ENCODE data around the gene LTC4S.

LTC4S gene

DNA sequence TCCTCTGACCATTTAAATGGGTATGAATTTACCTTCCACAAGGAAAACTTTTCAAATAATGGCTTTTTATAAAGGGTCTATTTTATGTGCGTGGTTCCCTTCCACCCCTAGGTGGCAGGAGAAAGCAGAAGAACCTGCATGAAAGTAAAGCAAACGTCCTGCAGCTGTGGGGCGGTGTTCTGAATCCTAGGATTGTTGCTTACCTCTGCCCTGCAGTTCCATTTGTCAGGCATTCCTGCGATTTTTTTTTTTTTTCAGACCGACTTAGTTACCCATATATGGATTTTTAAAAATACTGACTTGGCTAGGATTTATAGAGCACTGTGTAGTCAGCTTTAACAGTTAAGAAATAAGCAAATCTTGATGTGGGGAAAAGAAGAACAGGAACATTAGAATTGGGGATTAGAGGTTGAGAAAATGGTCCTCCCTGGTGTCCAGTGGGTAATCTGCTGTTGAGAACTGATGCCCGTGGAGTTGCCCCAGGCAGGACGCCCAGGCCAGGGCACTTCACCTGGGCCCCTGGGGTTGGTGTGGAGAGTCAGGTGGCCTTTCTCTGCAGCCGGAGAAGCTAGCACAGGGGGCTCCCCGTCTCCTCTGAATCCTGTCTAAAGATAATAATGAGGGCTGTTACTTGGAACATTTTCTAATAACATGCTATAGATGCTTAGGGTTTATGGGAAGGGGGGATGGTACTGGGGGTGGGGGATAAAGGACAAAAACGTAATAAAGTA, 30.4 kb upstream of the LTC4S start:
- Histone ChIP-seq H3K27ac (no peak overlapping the region), H3K27me3 (ENCODE audit: insufficient read depth, low read depth, severe bottlenecking) (no peaks in the 10 kb centered on the region), H3K4me3 (ENCODE audit: low read depth, low read length) (no peak overlapping the region), H3K36me3 (peaks cover 13% of the 10 kb centered on the region; the same call in 1 of the 2 replicates), H3K9me3 (ENCODE audit: severe bottlenecking) (no peaks in the 10 kb centered on the region)
- TF ChIP-seq, protein P1, sequence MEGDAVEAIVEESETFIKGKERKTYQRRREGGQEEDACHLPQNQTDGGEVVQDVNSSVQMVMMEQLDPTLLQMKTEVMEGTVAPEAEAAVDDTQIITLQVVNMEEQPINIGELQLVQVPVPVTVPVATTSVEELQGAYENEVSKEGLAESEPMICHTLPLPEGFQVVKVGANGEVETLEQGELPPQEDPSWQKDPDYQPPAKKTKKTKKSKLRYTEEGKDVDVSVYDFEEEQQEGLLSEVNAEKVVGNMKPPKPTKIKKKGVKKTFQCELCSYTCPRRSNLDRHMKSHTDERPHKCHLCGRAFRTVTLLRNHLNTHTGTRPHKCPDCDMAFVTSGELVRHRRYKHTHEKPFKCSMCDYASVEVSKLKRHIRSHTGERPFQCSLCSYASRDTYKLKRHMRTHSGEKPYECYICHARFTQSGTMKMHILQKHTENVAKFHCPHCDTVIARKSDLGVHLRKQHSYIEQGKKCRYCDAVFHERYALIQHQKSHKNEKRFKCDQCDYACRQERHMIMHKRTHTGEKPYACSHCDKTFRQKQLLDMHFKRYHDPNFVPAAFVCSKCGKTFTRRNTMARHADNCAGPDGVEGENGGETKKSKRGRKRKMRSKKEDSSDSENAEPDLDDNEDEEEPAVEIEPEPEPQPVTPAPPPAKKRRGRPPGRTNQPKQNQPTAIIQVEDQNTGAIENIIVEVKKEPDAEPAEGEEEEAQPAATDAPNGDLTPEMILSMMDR (IDR thresholded peaks at IDR 0.05; ENCODE audit: low read depth, low read length) = peak; percentile 54
- peak; percentile 34 for DNase-seq

DNA sequence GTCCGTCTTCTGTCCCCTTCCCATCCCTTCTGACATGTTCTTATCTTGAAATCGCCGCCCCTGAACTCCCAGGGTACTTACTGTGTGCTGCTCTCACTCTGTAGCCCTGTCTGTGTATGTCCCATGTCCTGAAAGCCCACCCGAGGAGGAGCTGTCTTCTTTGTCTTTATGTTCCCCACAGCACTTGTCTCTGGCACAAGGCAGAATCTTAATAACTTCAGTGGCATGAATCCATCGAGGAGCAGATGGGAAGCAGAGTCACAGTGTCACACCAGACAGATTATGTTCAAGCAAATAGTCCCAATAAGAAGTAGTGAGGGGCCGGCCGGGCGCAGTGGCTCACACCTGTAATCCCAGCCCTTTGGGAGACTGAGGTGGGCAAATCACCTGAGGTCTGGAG, 29.7 kb upstream of the LTC4S start:
- Histone ChIP-seq H3K4me3 (ENCODE audit: low read depth, low read length) (no peak overlapping the region), H3K9me3 (ENCODE audit: severe bottlenecking) (no peaks in the 10 kb centered on the region), H3K27me3 (ENCODE audit: insufficient read depth, low read depth, severe bottlenecking) (no peaks in the 10 kb centered on the region), H3K27ac (no peak overlapping the region), H3K36me3 (peaks cover 13% of the 10 kb centered on the region; the same call in 1 of the 2 replicates)
- no peak for DNase-seq
- TF ChIP-seq, protein P1 (IDR thresholded peaks at IDR 0.05; ENCODE audit: low read depth, low read length) = no peak

DNA sequence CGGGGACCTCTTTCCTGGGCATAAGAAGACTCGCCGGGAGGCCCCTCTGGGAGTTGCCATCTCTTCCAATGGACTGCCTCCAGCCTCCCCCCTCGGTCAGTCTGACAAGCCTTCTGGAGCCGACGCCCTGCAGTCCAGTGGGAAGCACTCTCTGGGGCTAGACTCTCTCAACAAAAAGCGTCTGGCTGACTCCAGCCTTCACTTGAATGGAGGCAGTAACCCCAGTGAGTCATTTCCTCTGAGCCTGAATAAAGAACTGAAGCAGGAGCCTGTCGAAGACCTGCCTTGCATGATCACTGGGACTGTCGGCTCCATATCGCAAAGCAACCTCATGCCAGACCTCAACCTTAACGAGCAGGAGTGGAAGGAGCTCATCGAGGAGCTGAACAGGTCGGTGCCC, 28.4 kb upstream of the LTC4S start:
- no peak overlapping the region for H3K27ac ChIP-seq
- peaks cover 13% of the 10 kb centered on the region; the same call in 1 of the 2 replicates for H3K36me3 ChIP-seq
- no peaks in the 10 kb centered on the region for H3K27me3 ChIP-seq (ENCODE audit: insufficient read depth, low read depth, severe bottlenecking)
- H3K4me3 ChIP-seq (ENCODE audit: low read depth, low read length) = no peak overlapping the region
- TF ChIP-seq, protein P1 (IDR thresholded peaks at IDR 0.05; ENCODE audit: low read depth, low read length) = no peak
- DNase-seq = no peak
- no peaks in the 10 kb centered on the region for H3K9me3 ChIP-seq (ENCODE audit: severe bottlenecking)

DNA sequence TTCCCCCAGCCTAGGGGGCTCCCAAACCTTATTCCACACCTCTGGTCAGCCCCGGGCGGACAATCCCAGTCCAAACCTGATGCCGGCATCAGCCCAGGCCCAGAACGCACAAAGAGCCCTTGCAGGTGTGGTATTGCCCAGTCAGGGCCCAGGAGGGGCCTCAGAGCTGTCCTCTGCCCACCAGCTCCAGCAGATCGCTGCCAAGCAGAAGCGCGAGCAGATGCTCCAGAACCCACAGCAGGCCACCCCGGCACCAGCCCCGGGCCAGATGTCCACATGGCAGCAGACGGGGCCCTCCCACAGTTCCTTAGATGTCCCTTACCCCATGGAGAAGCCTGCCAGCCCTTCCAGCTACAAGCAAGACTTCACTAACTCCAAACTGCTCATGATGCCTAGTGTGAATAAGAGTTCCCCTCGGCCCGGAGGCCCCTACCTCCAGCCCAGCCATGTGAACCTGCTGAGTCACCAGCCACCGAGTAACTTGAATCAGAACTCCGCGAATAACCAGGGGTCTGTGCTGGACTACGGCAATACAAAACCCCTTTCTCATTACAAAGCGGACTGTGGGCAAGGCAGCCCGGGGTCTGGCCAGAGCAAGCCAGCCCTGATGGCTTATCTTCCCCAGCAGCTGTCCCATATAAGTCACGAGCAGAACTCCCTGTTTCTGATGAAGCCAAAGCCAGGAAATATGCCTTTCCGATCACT, 27.6 kb upstream of the LTC4S start:
- Histone ChIP-seq H3K27me3 (ENCODE audit: insufficient read depth, low read depth, severe bottlenecking) (no peaks in the 10 kb centered on the region), H3K9me3 (ENCODE audit: severe bottlenecking) (no peaks in the 10 kb centered on the region), H3K4me3 (ENCODE audit: low read depth, low read length) (no peak overlapping the region), H3K27ac (no peak overlapping the region), H3K36me3 (peaks cover 13% of the 10 kb centered on the region; the same call in 1 of the 2 replicates)
- TF ChIP-seq, protein P1 (IDR thresholded peaks at IDR 0.05; ENCODE audit: low read depth, low read length) = no peak
- no peak for DNase-seq

DNA sequence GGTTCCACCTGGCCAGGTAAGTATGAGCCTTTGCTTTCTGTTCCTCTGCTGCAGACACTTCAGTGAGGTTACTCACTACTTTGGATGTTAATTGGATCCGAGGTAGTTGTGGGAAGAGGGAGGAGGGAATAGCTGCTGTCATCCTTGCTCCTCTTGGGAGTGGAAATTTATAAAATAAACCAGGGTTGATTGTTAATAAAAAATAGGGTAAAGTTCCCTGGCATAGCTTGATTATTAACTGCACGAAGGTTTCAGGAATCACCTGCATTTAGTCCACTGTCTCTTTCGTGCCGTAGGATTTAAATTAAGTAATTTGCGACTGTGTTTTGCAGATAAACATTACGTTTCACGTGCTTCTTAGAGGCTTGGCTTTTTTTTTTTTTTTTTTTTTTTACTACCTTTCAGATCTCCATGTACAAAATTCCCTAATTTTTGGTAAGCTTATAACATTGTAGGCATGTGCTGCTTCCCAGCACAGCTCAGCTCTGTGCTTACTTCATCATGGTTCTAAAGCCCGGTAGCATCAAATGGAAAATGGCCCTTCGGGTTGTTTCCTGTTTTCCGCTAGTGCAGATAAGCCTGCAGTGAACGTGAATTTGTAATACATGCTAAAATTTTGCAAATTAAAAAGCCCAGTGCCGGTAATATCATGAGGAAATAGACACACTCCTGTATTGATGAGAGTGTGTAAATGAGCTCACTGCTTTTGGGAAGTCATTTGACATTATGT, 26.9 kb upstream of the LTC4S start:
- no peak overlapping the region for H3K4me3 ChIP-seq (ENCODE audit: low read depth, low read length)
- TF ChIP-seq, protein P1 (IDR thresholded peaks at IDR 0.05; ENCODE audit: low read depth, low read length) = no peak
- no peaks in the 10 kb centered on the region for H3K9me3 ChIP-seq (ENCODE audit: severe bottlenecking)
- peaks cover 18% of the 10 kb centered on the region for H3K36me3 ChIP-seq
- H3K27me3 ChIP-seq (ENCODE audit: insufficient read depth, low read depth, severe bottlenecking) = no peaks in the 10 kb centered on the region
- DNase-seq = no peak
- H3K27ac ChIP-seq = no peak overlapping the region

All from WERI-Rb-1 (cell line).